Testis (tissue), 3 donors: Measurements from ENCODE around the gene KANK2. TPM values are rescaled to one million over a fixed set of nuclear protein-coding genes. Genes with fewer than 3 reads are reported as not detected.

Source experiments
- DNase-seq: peaks from one replicate; pipeline ENCODE4 v3.0.0-alpha.2; 2019
- H3K27ac ChIP-seq, 2 donors: fragments of 200-600 bp; sonication (generic); one replicate each; pipeline ENCODE4 v1.5.1; 2019
- H3K27me3 ChIP-seq: fragments of 200-600 bp; sonication (generic); one replicate; pipeline ENCODE4 v1.5.1; 2019
- H3K36me3 ChIP-seq: fragments of 200-600 bp; sonication (generic); one replicate; pipeline ENCODE4 v1.5.1; 2017; ENCODE audit warnings: low read depth; ENCODE audit errors: missing control alignments
- H3K4me1 ChIP-seq: fragments of 200-600 bp; sonication (generic); one replicate; pipeline ENCODE4 v1.5.1; 2019
- H3K4me3 ChIP-seq, 2 donors: fragments of 200-600 bp; sonication (generic); one replicate each; pipeline ENCODE4 v1.5.1; 2017 to 2019
- H3K9me3 ChIP-seq: fragments of 200-600 bp; sonication (generic); one replicate; pipeline ENCODE4 v1.5.1; 2017
- CTCF ChIP-seq, 3 experiments: fragments of 450-650 bp in 2 of 3; fragments of 200-600 bp in 1 of 3; sonication (generic) in 1 of 3; IDR thresholded peaks; one replicate each; pipeline ENCODE4 v1.5.1; 2016 to 2019; ENCODE audit warnings: antibody characterized with exemption in 3 of 3, mild to moderate bottlenecking in 2 of 3, moderate library complexity in 1 of 3
- POLR2A ChIP-seq: fragments of 450-650 bp; IDR thresholded peaks from one replicate; pipeline ENCODE4 v1.6.1; 2017; ENCODE audit warnings: antibody characterized with exemption, mild to moderate bottlenecking, moderate library complexity
- WGBS, 2 donors: methylation state at CpG; one replicate each; pipeline ENCODE4 v1.1.5; 2018; 5-methylcytosine and 5-hydroxymethylcytosine counted together
- intact Hi-C: fragments of 100-400 bp; cut with DNase I; formaldehyde crosslinking; loops from one replicate; pipeline ENCODE4 v1.15.1; 2023; ENCODE audit warnings: low total_unique reads
- polyA plus RNA-seq: library from polyadenylated mRNA; stranded (reverse); fragments of 350-450 nt; fragmentation: Illumina TruSeq; extraction: RNeasy Lipid Tissue Mini Kit (QIAGEN cat#74804); gene quantifications from one replicate; pipeline ENCODE4 v1.2.3, GENCODE V29; 2014; ENCODE audit warnings: low read depth, low replicate concordance; ENCODE audit not compliant: insufficient read depth
- total RNA-seq, 2 donors: library from RNA; depleted of rRNA; stranded (reverse); fragments of >200 nt; gene quantifications; one replicate each; pipeline ENCODE4 v1.2.3, GENCODE V29; 2016

Gene KANK2
- total and polyA plus RNA-seq, 3 donors from 2014 or later = 77.7 to 161 (median 98.9) TPM

GRCh38 chr19:11168568-11168967 lies 28.8 kb downstream of the KANK2 start:
- Histone ChIP-seq H3K36me3 (no peaks in the 10 kb centered on the region), H3K9me3 (no peaks in the 10 kb centered on the region), H3K27ac (peak overlapping the region in 1 of 2 donors; percentile 15), H3K4me3 (no peak overlapping the region), H3K27me3 (no peaks in the 10 kb centered on the region), H3K4me1 (peaks cover 26% of the 10 kb centered on the region)
- WGBS, 2 donors = 93 to 95% methylated on average over 7 of the region's 7 CpGs
- TF ChIP-seq CTCF (IDR thresholded peaks at IDR 0.05) = no peak
- no peak for TF ChIP-seq POLR2A
- intact Hi-C loops = no loop called here
- DNase-seq = no peak

GRCh38 chr19:11166281-11167142 lies 30.8 kb downstream of the KANK2 start:
- 52 to 66% methylated on average over 26 of the region's 26 CpGs for WGBS, 2 donors
- no peak for DNase-seq
- intact Hi-C loops = no loop called here
- TF ChIP-seq POLR2A (no peak), CTCF (IDR thresholded peaks at IDR 0.05) (no peak)
- Histone ChIP-seq H3K4me1 (peaks cover 26% of the 10 kb centered on the region), H3K9me3 (no peaks in the 10 kb centered on the region), H3K27me3 (no peaks in the 10 kb centered on the region), H3K4me3 (no peak overlapping the region), H3K36me3 (no peaks in the 10 kb centered on the region), H3K27ac (peak overlapping the region; percentile 75 to 88)

- WGBS, 2 donors = 62 to 79% methylated on average over 11 to 13 of the region's 13 CpGs
- Histone ChIP-seq H3K27me3 (no peaks in the 10 kb centered on the region), H3K27ac (peak overlapping the region; percentile 75 to 88), H3K4me3 (no peak overlapping the region), H3K4me1 (peaks cover 26% of the 10 kb centered on the region), H3K36me3 (no peaks in the 10 kb centered on the region), H3K9me3 (no peaks in the 10 kb centered on the region)
- intact Hi-C loops = no loop called here
- no peak for TF ChIP-seq CTCF (IDR thresholded peaks at IDR 0.05)
- no peak for TF ChIP-seq POLR2A
- DNase-seq = no peak
Measured at GRCh38 chr19:11165486-11166030, 31.8 kb downstream of the KANK2 start.

GRCh38 chr19:11164879-11165406 lies 32.4 kb downstream of the KANK2 start:
- Histone ChIP-seq H3K36me3 (no peaks in the 10 kb centered on the region), H3K4me3 (no peak overlapping the region), H3K4me1 (peaks cover 28% of the 10 kb centered on the region), H3K27me3 (no peaks in the 10 kb centered on the region), H3K9me3 (no peaks in the 10 kb centered on the region), H3K27ac (peak overlapping the region; percentile 75 to 88)
- TF ChIP-seq CTCF (IDR thresholded peaks at IDR 0.05) = no peak
- WGBS, 2 donors = 50 to 56% methylated on average over 14 to 17 of the region's 17 CpGs
- peak; percentile 79 for DNase-seq
- intact Hi-C loops = no loop called here
